ENCODE data around the gene PRKN.

Gene PRKN

DNA sequence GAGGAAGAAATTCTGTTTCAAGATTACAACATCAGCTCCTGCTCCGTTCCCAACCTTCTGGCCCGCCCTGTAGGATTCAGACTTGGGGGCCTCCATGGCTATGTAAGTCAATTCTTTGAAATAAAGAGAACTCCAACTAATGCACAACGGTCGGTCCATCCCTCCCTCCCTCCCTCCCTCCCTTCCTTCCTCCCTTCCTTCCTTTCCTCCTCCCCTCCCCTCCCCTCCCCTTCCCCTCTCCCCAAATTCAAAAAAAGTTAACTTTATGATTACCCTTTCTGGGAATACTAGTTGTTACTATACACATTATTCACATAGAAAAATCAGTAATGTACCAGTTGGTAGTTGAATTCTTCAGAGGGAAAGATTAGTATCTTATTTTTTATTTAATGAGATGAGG is 1274.0 kb downstream of the PRKN start:
- no peak for DNase-seq

GRCh38 chr6:161452241-161452640 is 1275.3 kb downstream of the PRKN start:
- DNase-seq, result no peak

DNA sequence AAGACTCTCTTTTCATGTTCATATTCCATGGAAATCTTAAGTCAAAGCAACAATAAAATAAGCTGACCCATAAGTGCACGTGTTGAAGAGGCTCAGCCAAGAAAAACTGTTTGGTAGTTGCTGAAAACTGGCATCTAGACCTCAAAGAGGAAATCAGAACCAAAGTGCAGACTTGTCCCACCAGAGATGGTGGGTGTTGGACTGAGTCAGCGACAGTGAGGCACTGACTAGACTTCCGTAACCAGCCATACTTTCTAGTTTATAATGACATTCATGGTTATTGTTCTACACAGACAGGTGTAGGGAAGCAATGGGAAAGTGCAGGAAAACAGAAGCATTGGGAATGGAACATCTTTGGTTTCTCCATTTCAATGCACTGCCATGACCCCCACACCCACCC is 1278.0 kb downstream of the PRKN start:
- no peak for DNase-seq

DNA sequence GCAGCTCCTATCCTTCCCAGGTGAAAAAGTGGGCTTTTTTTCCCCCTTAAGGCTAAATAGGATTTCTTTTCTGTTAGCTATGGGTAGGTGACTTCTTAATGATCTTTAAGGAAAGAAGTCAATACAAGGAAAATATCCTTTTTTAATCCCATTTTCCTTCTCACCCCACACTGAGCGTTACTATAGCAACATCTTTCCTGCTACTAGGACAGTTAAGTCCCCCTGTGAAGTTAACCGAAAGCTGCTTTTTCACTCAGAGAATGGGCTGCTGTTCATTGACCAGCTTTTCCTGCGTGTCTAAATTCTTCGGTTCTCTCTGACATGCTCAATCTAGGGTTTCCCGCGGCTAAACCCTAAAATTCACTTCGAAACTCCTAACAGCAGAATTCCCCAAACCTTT is 1280.6 kb downstream of the PRKN start:
- no peak for DNase-seq

DNA sequence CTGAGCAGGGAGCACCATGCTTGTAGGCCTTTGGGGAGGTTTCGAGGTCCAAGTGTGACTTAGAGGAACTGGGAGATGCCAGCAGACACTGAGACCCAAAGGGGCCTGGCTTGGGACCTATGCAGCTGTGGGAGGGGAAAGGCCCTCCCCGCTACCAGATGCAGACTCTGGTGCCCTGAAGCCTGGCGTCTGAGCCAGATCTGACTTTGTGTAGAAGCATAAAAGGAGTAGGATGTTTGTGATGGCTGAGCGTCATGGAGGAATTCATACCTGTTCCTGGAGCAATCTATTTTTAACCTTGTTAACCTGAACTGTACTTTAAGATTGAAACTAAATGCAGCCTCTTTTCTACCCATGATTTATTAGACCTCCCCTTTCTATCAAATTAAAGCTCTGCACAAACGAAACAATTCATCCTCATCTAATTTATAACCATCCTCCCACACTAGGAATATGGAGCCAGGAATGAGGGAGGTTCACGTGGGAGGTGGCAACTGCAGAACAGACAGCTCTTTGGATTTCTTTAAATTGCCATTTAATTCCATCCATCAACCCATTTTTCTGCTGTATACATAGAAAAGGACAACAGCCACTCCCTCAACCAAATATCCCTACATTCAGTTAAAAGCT is 1281.2 kb downstream of the PRKN start:
- DNase-seq, result no peak

DNA sequence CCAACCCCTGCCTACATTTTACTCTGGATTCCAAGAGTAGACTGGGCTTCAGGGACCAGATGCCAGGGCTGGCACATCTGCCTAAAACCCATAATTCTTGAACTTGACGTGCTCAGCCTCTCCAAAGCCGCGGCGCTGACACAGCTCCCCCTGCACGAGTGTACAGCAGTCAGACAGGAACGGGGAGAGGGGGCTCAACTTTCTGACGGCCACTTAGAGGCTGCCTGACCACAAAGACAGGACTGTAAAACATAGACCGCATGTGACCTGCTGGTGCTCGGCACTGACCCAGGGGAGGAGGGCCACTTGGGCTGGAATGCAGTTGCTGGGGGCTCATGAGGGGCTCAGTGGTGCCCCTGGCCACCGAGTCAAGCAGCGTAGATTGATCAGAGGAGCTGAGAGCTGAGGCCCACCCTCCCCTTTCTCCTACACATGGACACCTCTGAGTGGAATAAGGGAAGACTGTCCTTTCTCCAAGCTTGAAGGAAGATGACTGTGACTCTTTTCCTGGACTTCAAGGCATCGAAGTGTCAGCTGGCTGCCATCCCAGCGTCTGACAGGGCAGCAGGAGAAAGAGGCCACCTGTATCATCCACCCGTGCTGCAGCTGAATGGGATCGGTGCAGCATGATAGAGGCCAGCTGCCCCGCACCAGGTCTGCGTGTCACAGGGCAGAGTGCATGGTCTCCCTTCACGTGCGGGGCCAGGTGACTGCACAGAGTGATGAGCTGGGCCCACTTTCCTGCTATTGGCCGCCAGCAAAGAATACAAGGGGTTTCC is 1282.4 kb downstream of the PRKN start:
- no peak for DNase-seq

GRCh38 chr6:161444464-161444863 is 1283.1 kb downstream of the PRKN start:
- no peak for DNase-seq

GRCh38 chr6:161443848-161444247 is 1283.7 kb downstream of the PRKN start:
- DNase-seq, result no peak

DNA sequence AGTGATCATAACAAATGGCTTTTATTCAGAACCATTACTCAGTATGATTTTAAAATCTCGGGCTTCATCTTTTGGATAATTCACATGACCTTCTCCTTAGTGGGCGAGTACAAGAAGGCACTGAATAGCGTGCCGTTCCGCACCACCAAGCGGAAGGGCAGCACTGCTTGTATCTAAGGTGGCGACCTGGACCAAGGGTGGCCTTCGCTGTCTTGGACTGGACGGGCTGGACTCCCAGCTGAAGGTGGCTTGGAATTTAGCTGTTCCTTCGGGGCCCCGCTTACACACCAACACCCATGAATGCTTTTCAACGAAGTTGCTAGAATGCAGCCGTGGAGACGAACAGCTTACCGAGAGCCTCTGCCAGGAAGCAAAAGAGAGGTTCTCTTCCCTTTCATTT is 1285.1 kb downstream of the PRKN start:
- DNase-seq, result no peak

DNA sequence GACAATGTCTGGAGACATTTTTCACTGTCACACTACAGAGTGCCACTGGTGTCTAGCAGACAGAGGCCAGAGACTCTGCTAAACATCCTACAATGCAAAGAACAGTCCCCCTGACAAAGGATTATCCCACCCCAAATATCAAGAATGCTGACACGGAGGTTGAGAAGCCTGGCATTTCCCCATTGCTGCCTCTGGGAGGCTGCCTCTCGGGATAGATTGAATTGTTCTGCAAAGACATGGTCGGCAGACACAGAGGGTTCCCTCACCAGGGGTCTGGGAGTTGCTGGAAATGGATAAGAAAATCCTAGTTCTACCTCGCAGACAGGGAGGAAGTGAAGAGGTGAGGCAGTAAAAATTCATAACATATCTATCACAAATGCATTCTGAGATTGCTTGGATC is 1287.3 kb downstream of the PRKN start:
- DNase-seq, result no peak

DNA sequence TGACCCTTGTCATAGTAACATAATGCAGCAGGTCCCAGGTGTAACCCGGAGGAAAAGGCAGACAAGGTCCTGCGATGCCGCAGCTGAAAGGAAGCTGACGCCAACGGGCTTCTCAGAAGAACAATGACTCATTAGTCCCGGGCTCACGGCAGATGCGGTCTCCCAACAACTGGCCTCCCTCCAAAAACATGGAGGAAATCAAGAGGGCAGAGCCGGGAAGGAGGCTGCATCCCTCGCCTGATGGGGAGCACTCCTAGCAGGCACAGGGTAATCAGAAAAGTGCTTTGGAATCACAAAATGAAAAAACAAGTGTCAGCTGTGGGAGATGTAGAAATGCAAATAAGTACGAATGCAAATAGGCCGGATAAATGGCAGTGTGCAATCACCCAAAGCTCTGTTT is 1288.5 kb downstream of the PRKN start:
- no peak for DNase-seq

DNA sequence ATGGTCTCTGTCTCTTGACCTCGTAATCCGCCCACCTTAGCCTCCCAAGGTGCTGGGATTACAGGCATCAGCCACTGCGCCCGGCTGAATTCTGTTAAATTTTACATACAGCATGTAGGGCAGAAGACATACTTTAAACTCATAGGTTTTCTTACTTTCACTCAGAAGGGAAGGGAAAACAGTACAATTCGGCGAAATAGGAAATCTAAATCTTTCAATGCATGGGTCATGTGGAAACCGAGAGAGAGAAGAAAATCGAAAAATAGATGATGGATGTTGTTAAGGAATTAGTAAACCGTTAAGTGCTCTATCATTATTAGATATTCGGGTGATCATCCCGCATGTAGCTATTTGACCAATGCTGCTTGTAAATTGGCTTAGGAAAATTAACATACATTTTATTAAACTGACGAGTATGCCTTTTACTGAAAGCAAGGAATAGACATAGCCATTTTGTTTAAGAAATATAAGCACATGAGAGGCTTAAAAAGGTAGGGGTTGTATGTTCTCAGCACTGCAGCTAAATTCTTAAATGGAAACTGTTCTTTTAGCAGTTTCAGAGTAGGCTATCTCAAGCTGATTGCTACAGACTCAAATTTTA is 1289.0 kb downstream of the PRKN start:
- DNase-seq, result no peak

DNA sequence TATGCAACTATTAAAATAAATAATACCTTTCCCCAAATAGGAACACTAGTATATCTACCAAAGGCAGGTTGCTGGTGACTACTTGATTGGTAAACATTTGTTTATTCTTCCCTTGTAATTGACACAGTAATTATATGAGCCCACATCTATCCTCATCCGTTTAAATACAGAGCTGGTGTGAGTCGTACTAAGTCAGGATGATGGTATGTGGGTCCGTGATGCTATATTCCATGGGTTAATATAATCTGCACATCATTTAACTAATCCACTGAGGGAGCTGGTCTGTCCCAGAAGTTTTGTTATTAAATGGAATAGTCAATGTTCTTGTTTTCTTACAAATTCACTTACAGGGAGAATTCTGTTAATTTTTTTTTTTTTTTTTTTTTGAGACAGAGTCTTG is 1289.7 kb downstream of the PRKN start:
- no peak for DNase-seq

- no peak for DNase-seq
Observed at GRCh38 chr6:161436106-161436876, 1291.3 kb downstream of the PRKN start.

- no peak for DNase-seq
Observed at GRCh38 chr6:161435748-161436070, 1291.9 kb downstream of the PRKN start.

GRCh38 chr6:161434921-161435747 is 1292.4 kb downstream of the PRKN start:
- DNase-seq, result no peak

- no peak for DNase-seq
Observed at GRCh38 chr6:161434350-161434749, 1293.2 kb downstream of the PRKN start.

GRCh38 chr6:161432546-161432945 is 1295.0 kb downstream of the PRKN start:
- DNase-seq, result no peak

DNA sequence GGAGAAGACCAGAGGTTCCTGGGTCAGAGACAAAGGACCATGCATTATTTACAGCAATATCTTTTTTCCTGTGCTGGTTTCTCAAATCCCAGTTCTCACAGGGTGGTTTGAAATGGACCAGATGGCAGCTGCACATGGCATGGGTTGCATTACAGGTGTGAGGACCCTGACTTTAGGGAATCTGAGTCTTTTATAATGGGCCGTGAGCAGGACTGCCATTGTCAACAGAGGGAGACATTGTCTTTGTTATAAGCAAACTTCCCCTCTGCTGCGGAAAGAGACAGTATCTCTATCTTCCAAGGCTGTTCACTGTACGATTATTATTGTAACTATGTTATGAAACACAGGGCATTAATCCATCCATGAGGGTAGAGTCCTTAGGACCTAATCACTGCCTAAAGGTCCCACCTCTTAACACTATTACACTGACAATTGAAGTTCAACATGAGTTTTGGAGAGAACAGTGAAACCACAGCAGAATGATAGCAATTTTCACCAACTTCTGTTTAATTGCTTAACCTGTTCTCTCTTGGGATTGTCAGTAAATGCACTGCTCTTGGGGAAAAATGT is 1297.6 kb downstream of the PRKN start:
- DNase-seq, result no peak

GRCh38 chr6:161424421-161424820 is 1303.1 kb downstream of the PRKN start:
- DNase-seq, result no peak

GRCh38 chr6:161422710-161423680 is 1304.6 kb downstream of the PRKN start:
- DNase-seq, result no peak
